GM12891 (cell line): ENCODE results near the gene SNX15.

ENCODE experiments used
- DNase-seq: peaks from one replicate; pipeline ENCODE4 v3.0.0; 2011; ENCODE audit warnings: low spot score; ENCODE audit not compliant: insufficient read length
- FAIRE-seq: peaks from 2 replicates; lab custom pipeline; 2011; peaks lifted over from hg19 to GRCh38; lab: Jason Lieb, UNC
- PAX5 ChIP-seq: IDR thresholded peaks from 2 replicates; pipeline ENCODE4 v1.6.1; 2011; ENCODE audit warnings: low read length, moderate library complexity, mild to moderate bottlenecking; ENCODE audit not compliant: insufficient read depth, severe bottlenecking
- POLR2A ChIP-seq: IDR thresholded peaks from 2 replicates; pipeline ENCODE4 v1.6.1; 2011; ENCODE audit warnings: low read depth, low read length, control low read depth
- POLR2AphosphoS5 ChIP-seq: IDR thresholded peaks from 2 replicates; pipeline ENCODE4 v1.6.1; 2011; ENCODE audit warnings: low read depth, low read length, control low read depth
- POU2F2 ChIP-seq: IDR thresholded peaks from 2 replicates; pipeline ENCODE4 v1.6.1; 2011; ENCODE audit warnings: low read depth, mild to moderate bottlenecking, control low read depth, low read length, moderate library complexity
- SPI1 ChIP-seq: IDR thresholded peaks from 2 replicates; pipeline ENCODE4 v1.6.1; 2011; ENCODE audit warnings: low read depth, low read length, control low read depth
- TAF1 ChIP-seq: IDR thresholded peaks from 2 replicates; pipeline ENCODE4 v1.6.1; 2011; ENCODE audit warnings: low read depth, low read length, control low read depth

The SNX15 gene

GRCh38 chr11:65036931-65037330 is 9.7 kb downstream of the SNX15 start:
- DNase-seq = no peak
- TF ChIP-seq POLR2AphosphoS5 (no peak), PAX5 (no peak), POU2F2 (no peak), TAF1 (no peak), SPI1 (no peak), POLR2A (no peak)
- FAIRE-seq = no peak

DNA sequence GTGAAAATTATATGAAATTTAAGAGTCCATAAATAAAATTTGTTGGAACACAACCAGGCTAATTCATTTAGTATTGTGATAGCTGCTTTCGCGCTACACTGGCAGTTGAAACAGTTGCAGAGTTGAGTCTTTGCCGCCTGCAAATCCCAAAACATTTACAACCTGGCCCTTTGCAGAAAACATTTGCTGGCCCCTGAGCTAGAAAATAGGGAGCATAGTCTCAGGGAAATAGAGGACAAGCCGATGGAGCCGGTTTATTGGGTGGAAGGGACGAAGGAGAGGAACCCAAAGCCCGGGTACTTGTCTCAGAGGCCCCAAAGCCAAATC is 13.2 kb downstream of the SNX15 start:
- TF ChIP-seq SPI1 (no peak), POU2F2 (0 out of 2 replicates have a peak, but pooled peaks have one; percentile 27)
- DNase-seq (no peak), FAIRE-seq (no peak)

DNA sequence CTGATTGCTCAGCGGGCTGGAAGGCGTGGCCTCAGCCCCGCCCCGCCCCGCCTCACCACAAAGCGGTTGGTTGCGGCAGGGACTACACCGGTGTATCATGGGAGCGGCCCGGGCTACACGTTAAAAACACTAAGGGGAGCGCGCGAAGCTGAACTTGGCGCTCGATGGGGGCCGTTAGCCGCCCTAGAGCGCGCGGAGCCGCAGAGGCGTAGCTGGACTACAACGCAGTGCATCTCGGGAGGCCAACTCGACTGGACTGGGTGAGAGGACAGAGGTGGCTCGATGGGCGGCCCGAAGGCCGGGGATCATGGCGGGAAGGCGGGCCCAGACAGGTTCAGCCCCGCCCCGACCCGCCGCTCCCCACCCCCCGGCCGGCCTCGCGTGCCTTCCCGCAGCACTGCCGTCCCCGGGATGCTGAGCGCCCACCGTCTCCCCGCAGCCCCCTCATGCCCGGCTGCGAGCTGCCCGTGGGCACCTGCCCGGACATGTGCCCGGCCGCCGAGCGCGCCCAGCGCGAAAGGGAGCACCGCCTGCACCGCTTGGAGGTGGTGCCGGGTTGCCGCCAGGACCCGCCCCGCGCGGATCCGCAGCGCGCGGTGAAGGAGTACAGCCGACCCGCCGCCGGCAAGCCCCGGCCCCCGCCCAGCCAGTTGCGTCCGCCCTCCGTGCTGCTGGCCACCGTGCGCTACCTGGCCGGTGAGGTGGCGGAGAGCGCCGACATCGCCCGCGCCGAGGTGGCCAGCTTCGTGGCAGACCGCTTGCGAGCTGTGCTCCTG is 13.8 kb downstream of the SNX15 start, which contains the start of gene SAC3D1:
SAC3D1 (plus strand) TSS at position 364 of the 776 bp plus-strand sequence; CDS start at position 447, 83 bp downstream.
- TF ChIP-seq TAF1 (0 out of 2 replicates have a peak, but pooled peaks have one; percentile 26), POU2F2 (no peak), POLR2A (no peak; the same call in 1 of the 2 replicates), POLR2AphosphoS5 (no peak), PAX5 (peak; percentile 3), SPI1 (no peak)
- DNase-seq (peak; percentile 97), FAIRE-seq (peak; percentile 99)

GRCh38 chr11:65042891-65043290 is 15.7 kb downstream of the SNX15 start:
- no peak for TF ChIP-seq SPI1
- DNase-seq (no peak), FAIRE-seq (no peak)

- TF ChIP-seq SPI1 (no peak), POLR2AphosphoS5 (no peak), PAX5 (no peak), TAF1 (no peak), POLR2A (no peak), POU2F2 (no peak)
- FAIRE-seq (no peak), DNase-seq (no peak)
These were observed 16.8 kb downstream of the SNX15 start for GRCh38 chr11:65043881-65044501.

- FAIRE-seq (no peak), DNase-seq (no peak)
- TF ChIP-seq POLR2AphosphoS5 = no peak
- TF ChIP-seq SPI1 = no peak
- TF ChIP-seq PAX5 = no peak
- no peak for TF ChIP-seq TAF1
- TF ChIP-seq POLR2A = no peak
- TF ChIP-seq POU2F2 = no peak
These were observed 17.8 kb downstream of the SNX15 start for GRCh38 chr11:65045061-65045460.

DNA sequence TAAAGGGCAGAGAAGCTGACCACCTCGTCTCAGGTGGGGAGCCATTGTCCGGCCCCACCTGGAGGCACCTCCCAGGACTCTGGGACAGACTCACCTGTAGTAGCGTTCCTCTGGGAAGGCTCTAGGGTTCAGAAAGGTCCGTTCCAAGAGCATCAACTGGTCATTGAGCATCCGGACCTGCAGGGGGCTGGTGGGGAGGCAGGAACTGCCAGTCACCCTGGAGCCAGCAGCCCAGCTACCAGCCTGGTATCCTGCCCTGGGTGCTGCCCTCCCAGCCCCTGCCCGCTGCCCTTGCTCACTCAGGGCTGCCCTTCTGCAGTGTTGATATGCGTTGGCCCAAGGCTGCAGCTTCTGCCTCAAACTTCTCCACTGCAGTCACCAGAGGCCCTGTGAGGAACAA is 18.5 kb downstream of the SNX15 start:
- no peak for TF ChIP-seq POU2F2
- TF ChIP-seq POLR2AphosphoS5 = no peak
- no peak for TF ChIP-seq POLR2A
- TF ChIP-seq SPI1 = no peak
- no peak for TF ChIP-seq PAX5
- no peak for TF ChIP-seq TAF1
- FAIRE-seq (no peak), DNase-seq (no peak)

DNA sequence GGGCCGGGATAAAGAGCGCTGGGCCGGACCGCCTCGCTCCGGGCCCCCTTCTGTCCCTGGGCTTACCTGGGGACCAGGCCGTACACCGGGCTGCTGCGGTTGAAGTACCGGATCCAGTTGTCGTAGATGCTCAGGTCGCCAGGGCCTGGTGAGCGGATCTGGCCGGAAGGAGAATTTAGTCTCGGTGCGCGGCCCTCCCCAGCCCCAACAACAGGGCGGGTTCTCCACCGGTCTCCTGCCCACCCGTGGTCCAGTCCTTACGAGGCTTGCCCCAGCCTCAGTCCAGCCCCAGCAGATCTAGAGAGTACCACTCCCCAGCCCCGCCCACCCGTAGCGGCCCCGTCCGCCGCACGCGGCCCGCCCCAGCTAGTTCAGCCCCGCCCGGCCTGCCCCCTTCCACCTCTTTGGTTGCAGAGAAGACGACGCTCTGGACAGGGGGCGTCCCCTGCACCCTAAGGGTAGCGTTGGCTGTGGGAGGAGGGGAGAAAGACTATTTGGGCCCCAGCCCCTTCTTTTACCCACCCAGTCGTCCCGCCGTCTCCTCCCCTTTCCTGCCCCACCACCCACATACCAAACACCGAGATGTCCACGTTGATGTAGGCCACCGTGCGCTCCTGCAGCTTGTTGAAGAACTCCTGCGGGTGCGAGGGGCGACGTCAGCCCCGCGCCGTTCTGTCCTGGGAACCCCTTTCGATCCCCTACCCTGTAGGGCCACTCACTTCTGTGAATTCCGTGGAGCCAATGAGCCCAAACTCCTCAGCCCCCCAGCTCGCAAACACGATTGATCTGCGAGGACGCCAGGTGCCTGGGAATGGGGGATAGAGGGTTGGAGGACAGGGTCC is 20.6 kb downstream of the SNX15 start:
- DNase-seq = no peak

DNA sequence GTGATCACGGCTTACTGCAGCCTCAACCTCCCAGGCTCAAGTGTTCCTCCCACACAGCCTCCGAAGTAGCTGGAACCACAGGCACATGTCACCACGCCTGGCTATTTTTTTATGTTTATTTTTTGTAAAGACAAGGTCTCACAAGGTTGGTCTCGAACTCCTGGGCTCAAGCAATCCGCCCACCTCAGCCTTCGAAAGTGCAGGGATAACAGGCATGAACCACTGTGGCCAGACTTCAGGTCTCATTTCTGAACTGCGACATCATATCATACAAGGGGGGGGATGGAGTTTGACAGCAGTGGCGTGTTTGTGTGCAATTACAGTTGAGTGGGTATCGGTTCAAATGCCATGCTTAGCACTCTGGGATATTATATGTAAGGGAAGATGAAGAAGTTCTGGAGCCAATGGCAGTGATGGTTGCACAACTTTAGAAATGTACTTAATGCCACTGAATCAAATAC is 24.2 kb downstream of the SNX15 start:
- TF ChIP-seq TAF1 (no peak), POLR2AphosphoS5 (no peak), PAX5 (no peak), POLR2A (no peak), POU2F2 (no peak), SPI1 (no peak)
- FAIRE-seq = no peak

More for the DNA sequence above, 20.6 kb downstream of the SNX15 start:
- no peak for TF ChIP-seq POLR2A
- 0 out of 2 replicates have a peak, but pooled peaks have one; percentile 22 for TF ChIP-seq TAF1
- FAIRE-seq = peak; percentile 72

More for the DNA sequence above, 24.2 kb downstream of the SNX15 start:
- no peak for DNase-seq
